Panc1 (cell line): ENCODE measurements around the gene INPP5E.

ENCODE experiments used
- POLR2AphosphoS5 ChIP-seq: IDR thresholded peaks from 2 replicates; pipeline ENCODE4 v1.6.1; 2012; ENCODE audit warnings: mild to moderate bottlenecking, low read depth, low read length, moderate library complexity
- SIN3A ChIP-seq: IDR thresholded peaks from 2 replicates; pipeline ENCODE4 v1.6.1; 2012; ENCODE audit warnings: low read depth, mild to moderate bottlenecking, low read length, moderate library complexity, borderline replicate concordance; ENCODE audit not compliant: insufficient read depth
- TCF7L2 ChIP-seq: IDR thresholded peaks from 2 replicates; pipeline ENCODE4 v1.6.1; 2011; ENCODE audit warnings: mild to moderate bottlenecking, low read depth, low read length, inconsistent platforms
- TF ChIP-seq, protein P1 (sequence below): fragments of 450-650 bp; IDR thresholded peaks from 2 replicates; pipeline ENCODE4 v1.5.1; 2017; ENCODE audit warnings: mild to moderate bottlenecking
- TF ChIP-seq, protein P2 (sequence below), 2 experiments: IDR thresholded peaks; 2 replicates each; pipeline ENCODE4 v1.6.1; 2011 to 2012; ENCODE audit warnings: low read depth in 2 of 2, control low read depth in 1 of 2, low read length in 1 of 2, mild to moderate bottlenecking in 1 of 2, moderate library complexity in 1 of 2; ENCODE audit not compliant: insufficient read depth in 1 of 2

DNA sequence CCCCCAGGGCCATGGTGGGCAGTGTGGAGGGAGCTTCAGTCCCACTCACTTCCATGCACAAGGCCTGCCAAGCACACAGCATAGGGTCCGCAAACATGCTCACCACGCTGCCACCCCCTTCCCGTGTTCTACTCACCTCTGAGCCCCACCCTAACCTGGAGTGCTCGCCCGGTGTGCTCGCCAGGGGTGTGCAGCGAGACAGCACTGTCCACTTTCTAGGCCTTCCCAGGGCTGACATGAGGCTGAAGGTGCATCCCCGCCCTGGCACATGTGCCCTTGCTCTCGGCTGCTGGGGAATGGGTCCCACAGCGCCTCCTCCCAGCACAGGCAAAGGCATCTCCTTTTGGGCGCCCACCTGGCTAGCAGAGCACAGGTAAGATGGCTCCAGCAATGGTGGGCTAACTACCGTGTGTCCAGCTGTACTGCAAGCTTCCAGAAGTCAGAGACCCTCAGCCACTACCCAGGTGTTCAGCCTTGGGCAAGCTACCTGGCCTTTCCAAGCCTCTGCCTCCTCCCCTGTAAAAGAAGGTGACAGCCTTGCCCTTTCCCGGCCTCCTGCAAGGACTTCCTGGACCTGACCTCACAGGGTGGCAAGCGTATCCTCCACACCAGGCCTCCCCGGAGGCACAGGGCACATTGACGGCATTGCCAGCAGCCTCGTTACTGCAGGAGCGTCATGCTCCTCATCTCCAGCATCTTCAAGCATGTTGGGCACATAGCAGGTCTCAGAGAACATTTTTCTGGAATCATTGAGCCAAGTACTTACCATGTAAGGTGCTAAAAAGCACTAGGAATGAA, 47.4 kb upstream of the INPP5E start:
- TF ChIP-seq, protein P1, sequence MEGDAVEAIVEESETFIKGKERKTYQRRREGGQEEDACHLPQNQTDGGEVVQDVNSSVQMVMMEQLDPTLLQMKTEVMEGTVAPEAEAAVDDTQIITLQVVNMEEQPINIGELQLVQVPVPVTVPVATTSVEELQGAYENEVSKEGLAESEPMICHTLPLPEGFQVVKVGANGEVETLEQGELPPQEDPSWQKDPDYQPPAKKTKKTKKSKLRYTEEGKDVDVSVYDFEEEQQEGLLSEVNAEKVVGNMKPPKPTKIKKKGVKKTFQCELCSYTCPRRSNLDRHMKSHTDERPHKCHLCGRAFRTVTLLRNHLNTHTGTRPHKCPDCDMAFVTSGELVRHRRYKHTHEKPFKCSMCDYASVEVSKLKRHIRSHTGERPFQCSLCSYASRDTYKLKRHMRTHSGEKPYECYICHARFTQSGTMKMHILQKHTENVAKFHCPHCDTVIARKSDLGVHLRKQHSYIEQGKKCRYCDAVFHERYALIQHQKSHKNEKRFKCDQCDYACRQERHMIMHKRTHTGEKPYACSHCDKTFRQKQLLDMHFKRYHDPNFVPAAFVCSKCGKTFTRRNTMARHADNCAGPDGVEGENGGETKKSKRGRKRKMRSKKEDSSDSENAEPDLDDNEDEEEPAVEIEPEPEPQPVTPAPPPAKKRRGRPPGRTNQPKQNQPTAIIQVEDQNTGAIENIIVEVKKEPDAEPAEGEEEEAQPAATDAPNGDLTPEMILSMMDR: no peak
- TF ChIP-seq POLR2AphosphoS5 (no peak), TCF7L2 (no peak), SIN3A (no peak)
- TF ChIP-seq, protein P2, sequence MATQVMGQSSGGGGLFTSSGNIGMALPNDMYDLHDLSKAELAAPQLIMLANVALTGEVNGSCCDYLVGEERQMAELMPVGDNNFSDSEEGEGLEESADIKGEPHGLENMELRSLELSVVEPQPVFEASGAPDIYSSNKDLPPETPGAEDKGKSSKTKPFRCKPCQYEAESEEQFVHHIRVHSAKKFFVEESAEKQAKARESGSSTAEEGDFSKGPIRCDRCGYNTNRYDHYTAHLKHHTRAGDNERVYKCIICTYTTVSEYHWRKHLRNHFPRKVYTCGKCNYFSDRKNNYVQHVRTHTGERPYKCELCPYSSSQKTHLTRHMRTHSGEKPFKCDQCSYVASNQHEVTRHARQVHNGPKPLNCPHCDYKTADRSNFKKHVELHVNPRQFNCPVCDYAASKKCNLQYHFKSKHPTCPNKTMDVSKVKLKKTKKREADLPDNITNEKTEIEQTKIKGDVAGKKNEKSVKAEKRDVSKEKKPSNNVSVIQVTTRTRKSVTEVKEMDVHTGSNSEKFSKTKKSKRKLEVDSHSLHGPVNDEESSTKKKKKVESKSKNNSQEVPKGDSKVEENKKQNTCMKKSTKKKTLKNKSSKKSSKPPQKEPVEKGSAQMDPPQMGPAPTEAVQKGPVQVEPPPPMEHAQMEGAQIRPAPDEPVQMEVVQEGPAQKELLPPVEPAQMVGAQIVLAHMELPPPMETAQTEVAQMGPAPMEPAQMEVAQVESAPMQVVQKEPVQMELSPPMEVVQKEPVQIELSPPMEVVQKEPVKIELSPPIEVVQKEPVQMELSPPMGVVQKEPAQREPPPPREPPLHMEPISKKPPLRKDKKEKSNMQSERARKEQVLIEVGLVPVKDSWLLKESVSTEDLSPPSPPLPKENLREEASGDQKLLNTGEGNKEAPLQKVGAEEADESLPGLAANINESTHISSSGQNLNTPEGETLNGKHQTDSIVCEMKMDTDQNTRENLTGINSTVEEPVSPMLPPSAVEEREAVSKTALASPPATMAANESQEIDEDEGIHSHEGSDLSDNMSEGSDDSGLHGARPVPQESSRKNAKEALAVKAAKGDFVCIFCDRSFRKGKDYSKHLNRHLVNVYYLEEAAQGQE (IDR thresholded peaks at IDR 0.05; ENCODE audit: insufficient read depth in 1 of 2, low read depth in 2 of 2, low read length in 1 of 2): no peak
